Mammary epithelial cell (primary cell): Measurements from ENCODE around the gene RERGL.

Experiments
- EZH2 ChIP-seq: IDR thresholded peaks from 2 replicates; pipeline ENCODE4 v1.6.1; 2012; ENCODE audit warnings: low read length, inconsistent platforms, borderline replicate concordance
- TF ChIP-seq, protein P1 (sequence below), 2 donors: IDR thresholded peaks in 1 of 2; conservative IDR thresholded peaks in 1 of 2; 2 replicates each; pipeline ENCODE4 v1.5.1; 2011 to 2012; ENCODE audit warnings: inconsistent platforms in 2 of 2, low read length in 2 of 2, mild to moderate bottlenecking in 2 of 2, control low read depth in 1 of 2, low read depth in 1 of 2; ENCODE audit not compliant: insufficient read depth in 1 of 2; ENCODE audit errors: extremely low read depth in 1 of 2

DNA sequence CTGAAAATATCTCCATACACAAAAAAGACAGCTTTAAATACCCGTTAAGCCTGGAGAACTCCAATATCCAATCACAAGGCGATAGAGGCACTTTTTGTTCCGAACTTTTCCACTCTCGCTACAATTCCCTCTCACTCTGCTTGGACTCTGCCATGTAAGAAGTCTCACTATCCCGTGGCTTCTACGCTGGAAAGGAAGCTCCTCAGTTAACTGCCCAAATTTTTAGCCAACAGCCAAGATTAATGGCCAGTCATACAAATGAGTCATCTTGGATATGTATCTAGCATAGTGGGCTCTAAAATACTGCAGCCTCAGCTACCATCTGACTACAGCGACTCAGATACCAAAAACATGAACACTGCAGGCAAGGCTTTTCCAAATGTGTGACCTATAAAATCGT is 45.5 kb upstream of the RERGL start:
- TF ChIP-seq, protein P1, sequence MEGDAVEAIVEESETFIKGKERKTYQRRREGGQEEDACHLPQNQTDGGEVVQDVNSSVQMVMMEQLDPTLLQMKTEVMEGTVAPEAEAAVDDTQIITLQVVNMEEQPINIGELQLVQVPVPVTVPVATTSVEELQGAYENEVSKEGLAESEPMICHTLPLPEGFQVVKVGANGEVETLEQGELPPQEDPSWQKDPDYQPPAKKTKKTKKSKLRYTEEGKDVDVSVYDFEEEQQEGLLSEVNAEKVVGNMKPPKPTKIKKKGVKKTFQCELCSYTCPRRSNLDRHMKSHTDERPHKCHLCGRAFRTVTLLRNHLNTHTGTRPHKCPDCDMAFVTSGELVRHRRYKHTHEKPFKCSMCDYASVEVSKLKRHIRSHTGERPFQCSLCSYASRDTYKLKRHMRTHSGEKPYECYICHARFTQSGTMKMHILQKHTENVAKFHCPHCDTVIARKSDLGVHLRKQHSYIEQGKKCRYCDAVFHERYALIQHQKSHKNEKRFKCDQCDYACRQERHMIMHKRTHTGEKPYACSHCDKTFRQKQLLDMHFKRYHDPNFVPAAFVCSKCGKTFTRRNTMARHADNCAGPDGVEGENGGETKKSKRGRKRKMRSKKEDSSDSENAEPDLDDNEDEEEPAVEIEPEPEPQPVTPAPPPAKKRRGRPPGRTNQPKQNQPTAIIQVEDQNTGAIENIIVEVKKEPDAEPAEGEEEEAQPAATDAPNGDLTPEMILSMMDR (conservative IDR thresholded peaks at IDR 0.05 in 1 of 2, IDR thresholded peaks at IDR 0.05 in 1 of 2; ENCODE audit: extremely low read depth in 1 of 2, insufficient read depth in 1 of 2, low read depth in 1 of 2, low read length in 2 of 2): no peak
- no peak for TF ChIP-seq EZH2
